ENCODE results near the gene ZNF146. TPM values are rescaled to one million over a fixed set of nuclear protein-coding genes. Genes with fewer than 3 reads are reported as not detected.

The ZNF146 gene
- total RNA-seq, 2 experiments from 2014 or later = 13.6 to 13.7 TPM

Other genes starting within 250 kb of the ZNF146 start
- gene SDHAF1, start 219.9 kb upstream of the ZNF146 start, total RNA-seq = 1 to 10 TPM; 4.3 to 5.4 TPM
- 1 to 10 TPM; 1.6 TPM for gene SYNE4, start 206.3 kb upstream of the ZNF146 start, total RNA-seq
- 10 to 100 TPM; 38.1 to 41.8 TPM for gene ALKBH6, start 200.9 kb upstream of the ZNF146 start, total RNA-seq
- gene CLIP3, start 182.2 kb upstream of the ZNF146 start, total RNA-seq = under 1 TPM; 0.47 to 0.85 TPM
- gene THAP8, start 160.8 kb upstream of the ZNF146 start, total RNA-seq = under 1 TPM; 0.38 to 0.53 TPM
- 1 to 10 TPM; 2.0 to 2.6 TPM for gene WDR62, start 160.2 kb upstream of the ZNF146 start, total RNA-seq
- gene OVOL3, start 104.0 kb upstream of the ZNF146 start, total RNA-seq = not detected
- gene POLR2I, start 100.2 kb upstream of the ZNF146 start, total RNA-seq = 10 to 100 TPM; 29.2 to 31.1 TPM
- gene TBCB, start 99.6 kb upstream of the ZNF146 start, total RNA-seq = 10 to 100 TPM; 67.5 to 68.0 TPM
- 100 to 1,000 TPM; 167 to 177 TPM for gene CAPNS1, start 75.0 kb upstream of the ZNF146 start, total RNA-seq
- gene COX7A1, start 62.7 kb upstream of the ZNF146 start, total RNA-seq = not detected
- gene ZNF565, start 441 bp upstream of the ZNF146 start, total RNA-seq = 1 to 10 TPM; 7.6 to 8.5 TPM
- 1 to 10 TPM; 3.7 to 4.4 TPM for gene ZFP14, start 164.1 kb downstream of the ZNF146 start, total RNA-seq
- gene ZFP82, start 203.5 kb downstream of the ZNF146 start, total RNA-seq = 1 to 10 TPM; 3.4 to 3.8 TPM